ENCODE data around the gene DSCAM.

The DSCAM gene

DNA sequence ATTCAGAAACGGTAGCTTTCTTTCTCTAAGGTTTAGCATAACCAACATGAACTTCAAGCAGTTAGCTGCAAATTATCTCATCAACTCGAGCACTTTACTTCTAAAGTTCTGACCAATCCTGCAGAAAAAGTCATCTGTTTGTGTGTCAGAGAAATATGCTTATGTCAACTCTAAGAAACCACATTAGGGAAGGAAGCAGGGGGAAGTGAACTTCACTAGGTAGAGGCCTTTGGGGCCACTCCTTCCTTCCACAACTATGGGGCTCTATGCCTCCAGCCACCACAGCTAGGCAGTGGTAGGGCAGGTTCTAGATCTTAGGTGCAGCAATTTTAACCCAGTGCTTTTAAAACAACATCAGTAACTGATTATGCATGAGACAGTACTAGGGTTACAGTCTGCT is 375.9 kb downstream of the DSCAM start:
- TF ChIP-seq POLR2AphosphoS5 (IDR thresholded peaks at IDR 0.05; ENCODE audit: low read depth, low read length): no peak
- TF ChIP-seq TAF1 (IDR thresholded peaks at IDR 0.05; ENCODE audit: borderline replicate concordance, insufficient read depth, low read length): no peak
- TF ChIP-seq, protein P1, sequence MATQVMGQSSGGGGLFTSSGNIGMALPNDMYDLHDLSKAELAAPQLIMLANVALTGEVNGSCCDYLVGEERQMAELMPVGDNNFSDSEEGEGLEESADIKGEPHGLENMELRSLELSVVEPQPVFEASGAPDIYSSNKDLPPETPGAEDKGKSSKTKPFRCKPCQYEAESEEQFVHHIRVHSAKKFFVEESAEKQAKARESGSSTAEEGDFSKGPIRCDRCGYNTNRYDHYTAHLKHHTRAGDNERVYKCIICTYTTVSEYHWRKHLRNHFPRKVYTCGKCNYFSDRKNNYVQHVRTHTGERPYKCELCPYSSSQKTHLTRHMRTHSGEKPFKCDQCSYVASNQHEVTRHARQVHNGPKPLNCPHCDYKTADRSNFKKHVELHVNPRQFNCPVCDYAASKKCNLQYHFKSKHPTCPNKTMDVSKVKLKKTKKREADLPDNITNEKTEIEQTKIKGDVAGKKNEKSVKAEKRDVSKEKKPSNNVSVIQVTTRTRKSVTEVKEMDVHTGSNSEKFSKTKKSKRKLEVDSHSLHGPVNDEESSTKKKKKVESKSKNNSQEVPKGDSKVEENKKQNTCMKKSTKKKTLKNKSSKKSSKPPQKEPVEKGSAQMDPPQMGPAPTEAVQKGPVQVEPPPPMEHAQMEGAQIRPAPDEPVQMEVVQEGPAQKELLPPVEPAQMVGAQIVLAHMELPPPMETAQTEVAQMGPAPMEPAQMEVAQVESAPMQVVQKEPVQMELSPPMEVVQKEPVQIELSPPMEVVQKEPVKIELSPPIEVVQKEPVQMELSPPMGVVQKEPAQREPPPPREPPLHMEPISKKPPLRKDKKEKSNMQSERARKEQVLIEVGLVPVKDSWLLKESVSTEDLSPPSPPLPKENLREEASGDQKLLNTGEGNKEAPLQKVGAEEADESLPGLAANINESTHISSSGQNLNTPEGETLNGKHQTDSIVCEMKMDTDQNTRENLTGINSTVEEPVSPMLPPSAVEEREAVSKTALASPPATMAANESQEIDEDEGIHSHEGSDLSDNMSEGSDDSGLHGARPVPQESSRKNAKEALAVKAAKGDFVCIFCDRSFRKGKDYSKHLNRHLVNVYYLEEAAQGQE (IDR thresholded peaks at IDR 0.05; ENCODE audit: insufficient read depth in 1 of 2, low read depth in 2 of 2, low read length in 2 of 2): no peak
- TF ChIP-seq SIN3A (IDR thresholded peaks at IDR 0.05; ENCODE audit: borderline replicate concordance, insufficient read depth, low read length): no peak
- TF ChIP-seq FOXP2 (optimal IDR thresholded peaks at IDR 0.05; ENCODE audit: borderline replicate concordance, extremely low read depth, extremely low read length, insufficient read depth): no peak

DNA sequence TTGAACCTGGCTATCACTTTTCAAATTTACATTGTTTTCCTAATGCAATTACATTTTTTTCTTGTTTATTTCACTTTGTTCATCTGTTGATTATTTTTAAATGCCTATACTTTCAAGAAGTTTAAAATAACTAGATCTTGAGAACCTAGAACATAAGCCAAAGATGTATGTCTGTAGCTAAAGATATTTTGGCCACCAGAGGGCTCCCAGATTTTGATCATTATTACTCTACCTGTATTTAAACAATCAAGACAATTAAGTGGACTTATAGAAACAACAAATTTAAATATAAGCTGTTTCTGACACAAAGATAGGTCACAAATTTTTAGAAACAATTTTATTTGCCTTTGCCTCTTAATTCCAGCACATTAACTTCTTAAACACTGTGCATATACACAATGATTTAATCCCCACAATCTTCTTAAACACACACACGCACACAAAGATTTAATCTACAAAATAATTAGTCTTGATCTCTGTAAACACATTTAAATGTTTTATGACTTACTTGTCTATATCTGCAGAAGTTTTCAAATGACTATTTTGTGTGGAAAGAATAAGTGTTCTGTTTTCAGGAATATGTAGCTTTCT is 380.0 kb downstream of the DSCAM start:
- TF ChIP-seq FOXP2 (optimal IDR thresholded peaks at IDR 0.05; ENCODE audit: borderline replicate concordance, extremely low read depth, extremely low read length, insufficient read depth) (no peak), POLR2AphosphoS5 (IDR thresholded peaks at IDR 0.05; ENCODE audit: low read depth, low read length) (no peak), SIN3A (IDR thresholded peaks at IDR 0.05; ENCODE audit: borderline replicate concordance, insufficient read depth, low read length) (no peak), TAF1 (IDR thresholded peaks at IDR 0.05; ENCODE audit: borderline replicate concordance, insufficient read depth, low read length) (no peak)
- TF ChIP-seq, protein P1 (IDR thresholded peaks at IDR 0.05; ENCODE audit: insufficient read depth in 1 of 2, low read depth in 2 of 2, low read length in 2 of 2): no peak

DNA sequence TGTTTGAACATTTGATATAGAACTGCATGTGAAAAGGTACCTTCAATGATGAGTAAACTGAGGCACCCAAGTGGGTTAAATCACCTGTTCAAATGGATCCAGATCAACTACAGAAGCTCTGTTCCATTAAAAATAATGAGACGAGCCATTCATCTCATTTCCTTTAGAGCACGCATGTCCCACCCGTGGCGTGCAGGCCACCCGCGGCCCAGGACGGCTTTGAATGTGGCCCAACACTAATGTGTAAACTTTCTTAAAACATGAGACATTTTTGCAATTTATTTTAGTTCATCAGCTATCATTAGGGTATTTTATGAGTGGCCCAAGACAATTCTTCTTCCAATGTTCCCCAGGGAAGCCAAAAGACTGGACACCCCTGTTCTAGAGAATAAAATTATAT is 381.6 kb downstream of the DSCAM start:
- TF ChIP-seq SIN3A (IDR thresholded peaks at IDR 0.05; ENCODE audit: borderline replicate concordance, insufficient read depth, low read length): no peak
- no peak for TF ChIP-seq POLR2AphosphoS5 (IDR thresholded peaks at IDR 0.05; ENCODE audit: low read depth, low read length)
- TF ChIP-seq, protein P1 (IDR thresholded peaks at IDR 0.05; ENCODE audit: insufficient read depth in 1 of 2, low read depth in 2 of 2, low read length in 2 of 2): no peak
- TF ChIP-seq FOXP2 (optimal IDR thresholded peaks at IDR 0.05; ENCODE audit: borderline replicate concordance, extremely low read depth, extremely low read length, insufficient read depth): no peak
- TF ChIP-seq TAF1 (IDR thresholded peaks at IDR 0.05; ENCODE audit: borderline replicate concordance, insufficient read depth, low read length): no peak

DNA sequence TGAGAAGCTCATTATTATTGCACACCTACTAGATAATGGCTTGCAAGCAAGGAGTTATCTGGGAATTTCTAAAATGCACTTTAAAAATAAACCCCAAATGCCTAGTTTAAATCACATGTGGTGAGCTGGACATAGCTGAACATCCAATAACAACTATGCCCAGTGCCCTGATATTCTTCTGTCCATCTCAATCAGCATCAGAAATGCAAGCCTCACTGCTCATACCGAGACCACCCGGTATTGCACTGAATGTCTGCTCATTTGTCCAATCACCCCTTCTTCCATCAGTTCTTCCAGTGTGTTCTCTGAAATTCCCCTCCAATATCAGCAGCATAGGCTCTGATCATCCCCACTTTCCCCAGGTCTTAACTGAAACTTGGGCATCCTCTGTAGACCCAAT is 383.8 kb downstream of the DSCAM start:
- TF ChIP-seq POLR2AphosphoS5 (IDR thresholded peaks at IDR 0.05; ENCODE audit: low read depth, low read length): no peak
- no peak for TF ChIP-seq SIN3A (IDR thresholded peaks at IDR 0.05; ENCODE audit: borderline replicate concordance, insufficient read depth, low read length)
- TF ChIP-seq TAF1 (IDR thresholded peaks at IDR 0.05; ENCODE audit: borderline replicate concordance, insufficient read depth, low read length): no peak
- TF ChIP-seq FOXP2 (optimal IDR thresholded peaks at IDR 0.05; ENCODE audit: borderline replicate concordance, extremely low read depth, extremely low read length, insufficient read depth): no peak
- TF ChIP-seq, protein P1 (IDR thresholded peaks at IDR 0.05; ENCODE audit: insufficient read depth in 1 of 2, low read depth in 2 of 2, low read length in 2 of 2): no peak

Measured in PFSK-1 (cell line).